ENCODE data around the gene CUTC. TPM values are rescaled to one million over a fixed set of nuclear protein-coding genes. Genes with fewer than 3 reads are reported as not detected.

CUTC gene
- polyA plus RNA-seq, 3 donors, result 17.3 to 41.9 (median 35.5) TPM

DNA sequence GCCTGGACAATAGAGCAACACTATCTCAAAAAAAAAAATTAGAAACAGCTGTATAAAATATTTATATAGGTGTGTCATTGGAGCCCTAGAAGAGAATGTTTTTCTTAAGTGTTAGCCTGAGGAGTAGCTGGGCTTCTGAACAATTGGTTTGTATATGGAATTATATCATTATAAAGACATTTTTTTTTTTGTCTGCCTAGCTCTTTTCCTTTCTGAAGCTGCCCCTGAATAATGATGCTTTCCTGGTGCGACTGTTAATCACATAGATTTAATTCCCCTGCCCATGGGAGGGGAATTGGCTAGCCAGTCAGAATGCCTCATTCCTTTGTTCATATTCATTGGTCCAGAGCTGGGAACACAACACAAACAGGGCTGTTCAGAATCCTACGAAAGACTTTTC lies 36.5 kb downstream of the CUTC start:
- DNase-seq, result no peak

DNA sequence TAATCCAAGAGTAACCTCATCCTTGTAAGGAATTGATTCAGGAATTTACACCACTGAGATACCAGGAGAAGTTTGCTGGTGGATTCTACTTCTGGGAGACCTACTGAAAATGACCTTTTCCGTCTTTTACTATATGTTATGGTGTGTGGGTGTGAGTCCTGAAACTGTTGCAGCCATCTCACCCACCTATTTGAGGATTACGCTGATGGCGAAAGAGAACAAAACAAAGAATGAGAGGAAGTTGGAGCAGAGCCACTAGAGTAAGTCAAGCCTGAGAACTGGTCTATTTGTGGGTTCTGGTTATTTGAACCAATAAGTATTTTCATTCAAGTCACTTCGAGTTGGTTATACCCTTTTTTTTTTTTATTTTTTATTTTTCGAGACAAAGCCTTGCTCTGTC lies 37.7 kb downstream of the CUTC start:
- no peak overlapping the region for H3K9ac ChIP-seq (ENCODE audit: insufficient read depth, low read length, poor library complexity, severe bottlenecking)
- H2AFZ ChIP-seq (ENCODE audit: insufficient read depth, low read depth, low read length, poor library complexity, severe bottlenecking), result no peak overlapping the region
- H3K9me3 ChIP-seq (replicated peaks in 1 of 2; ENCODE audit: control insufficient read depth in 1 of 2, insufficient read depth in 1 of 2, low read length in 2 of 2), result no peaks in the 10 kb centered on the region
- no peak for DNase-seq
- Mint-ChIP-seq H3K4me1 (peaks cover 2% of the 10 kb centered on the region), H3K27ac (no peak overlapping the region), H3K36me3 (no peaks in the 10 kb centered on the region), H3K9me3 (peaks cover 0 to 3% (median 0%) of the 10 kb centered on the region in 7 donors), H3K4me3 (no peak overlapping the region), H3K27me3 (ENCODE audit: low read depth in 3 of 3) (peaks cover 0 to 2% (median 0%) of the 10 kb centered on the region in 3 donors)
- no peak overlapping the region for H3K27ac ChIP-seq (ENCODE audit: low read depth in 1 of 2, low read length in 2 of 2)
- H3K4me1 ChIP-seq (ENCODE audit: control insufficient read depth in 1 of 2, insufficient read depth in 2 of 2, low read length in 2 of 2), result no peaks in the 10 kb centered on the region
- H3K27me3 ChIP-seq (ENCODE audit: control insufficient read depth in 2 of 2, insufficient read depth in 2 of 2, low read length in 2 of 2), result no peaks in the 10 kb centered on the region
- H3K4me3 ChIP-seq (replicated peaks in 1 of 3; ENCODE audit: low read depth in 2 of 3, low read length in 3 of 3), result no peak overlapping the region
- 100% methylated on average over 1 of the region's 5 CpGs for WGBS (ENCODE audit: insufficient coverage)
- no peaks in the 10 kb centered on the region for H4K20me1 ChIP-seq (ENCODE audit: insufficient read depth, low read length)
- no peaks in the 10 kb centered on the region for H3K36me3 ChIP-seq (replicated peaks in 1 of 2; ENCODE audit: control insufficient read depth in 1 of 2, insufficient read depth in 2 of 2, low read length in 2 of 2)
- H3K79me2 ChIP-seq (ENCODE audit: insufficient read depth, low read length), result no peaks in the 10 kb centered on the region
- no peak overlapping the region for H3K4me2 ChIP-seq (replicated peaks; ENCODE audit: extremely low read depth, low read length, poor library complexity, severe bottlenecking)
- TF ChIP-seq, protein P1, sequence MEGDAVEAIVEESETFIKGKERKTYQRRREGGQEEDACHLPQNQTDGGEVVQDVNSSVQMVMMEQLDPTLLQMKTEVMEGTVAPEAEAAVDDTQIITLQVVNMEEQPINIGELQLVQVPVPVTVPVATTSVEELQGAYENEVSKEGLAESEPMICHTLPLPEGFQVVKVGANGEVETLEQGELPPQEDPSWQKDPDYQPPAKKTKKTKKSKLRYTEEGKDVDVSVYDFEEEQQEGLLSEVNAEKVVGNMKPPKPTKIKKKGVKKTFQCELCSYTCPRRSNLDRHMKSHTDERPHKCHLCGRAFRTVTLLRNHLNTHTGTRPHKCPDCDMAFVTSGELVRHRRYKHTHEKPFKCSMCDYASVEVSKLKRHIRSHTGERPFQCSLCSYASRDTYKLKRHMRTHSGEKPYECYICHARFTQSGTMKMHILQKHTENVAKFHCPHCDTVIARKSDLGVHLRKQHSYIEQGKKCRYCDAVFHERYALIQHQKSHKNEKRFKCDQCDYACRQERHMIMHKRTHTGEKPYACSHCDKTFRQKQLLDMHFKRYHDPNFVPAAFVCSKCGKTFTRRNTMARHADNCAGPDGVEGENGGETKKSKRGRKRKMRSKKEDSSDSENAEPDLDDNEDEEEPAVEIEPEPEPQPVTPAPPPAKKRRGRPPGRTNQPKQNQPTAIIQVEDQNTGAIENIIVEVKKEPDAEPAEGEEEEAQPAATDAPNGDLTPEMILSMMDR (IDR thresholded peaks at IDR 0.05), result no peak
- intact Hi-C loops (cut with micrococcal nuclease), result no loop called here

More for the DNA sequence above, 36.5 kb downstream of the CUTC start:
- no peak overlapping the region for H3K4me3 Mint-ChIP-seq
- no peaks in the 10 kb centered on the region for H3K36me3 ChIP-seq (replicated peaks in 1 of 2; ENCODE audit: control insufficient read depth in 1 of 2, insufficient read depth in 2 of 2, low read length in 2 of 2)
- H3K79me2 ChIP-seq (ENCODE audit: insufficient read depth, low read length), result no peaks in the 10 kb centered on the region
- H3K9ac ChIP-seq (ENCODE audit: insufficient read depth, low read length, poor library complexity, severe bottlenecking), result no peak overlapping the region
- H3K4me1 ChIP-seq (ENCODE audit: control insufficient read depth in 1 of 2, insufficient read depth in 2 of 2, low read length in 2 of 2), result no peaks in the 10 kb centered on the region
- H3K27me3 Mint-ChIP-seq (ENCODE audit: low read depth in 3 of 3), result peaks cover 0 to 5% (median 0%) of the 10 kb centered on the region in 3 donors
- H3K36me3 Mint-ChIP-seq, result peaks cover 0 to 4% of the 10 kb centered on the region in 2 donors
- peaks cover 2% of the 10 kb centered on the region for H3K4me1 Mint-ChIP-seq
- H3K9me3 ChIP-seq (replicated peaks in 1 of 2; ENCODE audit: control insufficient read depth in 1 of 2, insufficient read depth in 1 of 2, low read length in 2 of 2), result no peaks in the 10 kb centered on the region
- H4K20me1 ChIP-seq (ENCODE audit: insufficient read depth, low read length), result no peaks in the 10 kb centered on the region
- H3K4me2 ChIP-seq (replicated peaks; ENCODE audit: extremely low read depth, low read length, poor library complexity, severe bottlenecking), result no peak overlapping the region
- peaks cover 0 to 9% (median 5%) of the 10 kb centered on the region in 7 donors for H3K9me3 Mint-ChIP-seq
- intact Hi-C loops (cut with micrococcal nuclease), result no loop called here
- 93% methylated on average over 1 of the region's 2 CpGs for WGBS (ENCODE audit: insufficient coverage)
- no peaks in the 10 kb centered on the region for H3K27me3 ChIP-seq (ENCODE audit: control insufficient read depth in 2 of 2, insufficient read depth in 2 of 2, low read length in 2 of 2)
- TF ChIP-seq, protein P1 (IDR thresholded peaks at IDR 0.05), result no peak
- no peak overlapping the region for H3K4me3 ChIP-seq (replicated peaks in 1 of 3; ENCODE audit: low read depth in 2 of 3, low read length in 3 of 3)
- H3K27ac ChIP-seq (ENCODE audit: low read depth in 1 of 2, low read length in 2 of 2), result no peak overlapping the region
- H2AFZ ChIP-seq (ENCODE audit: insufficient read depth, low read depth, low read length, poor library complexity, severe bottlenecking), result no peak overlapping the region
- no peak overlapping the region for H3K27ac Mint-ChIP-seq
